ENCODE data around the gene PLEKHA6. TPM values are rescaled to one million over a fixed set of nuclear protein-coding genes. Genes with fewer than 3 reads are reported as not detected.

PLEKHA6 gene, protein sequence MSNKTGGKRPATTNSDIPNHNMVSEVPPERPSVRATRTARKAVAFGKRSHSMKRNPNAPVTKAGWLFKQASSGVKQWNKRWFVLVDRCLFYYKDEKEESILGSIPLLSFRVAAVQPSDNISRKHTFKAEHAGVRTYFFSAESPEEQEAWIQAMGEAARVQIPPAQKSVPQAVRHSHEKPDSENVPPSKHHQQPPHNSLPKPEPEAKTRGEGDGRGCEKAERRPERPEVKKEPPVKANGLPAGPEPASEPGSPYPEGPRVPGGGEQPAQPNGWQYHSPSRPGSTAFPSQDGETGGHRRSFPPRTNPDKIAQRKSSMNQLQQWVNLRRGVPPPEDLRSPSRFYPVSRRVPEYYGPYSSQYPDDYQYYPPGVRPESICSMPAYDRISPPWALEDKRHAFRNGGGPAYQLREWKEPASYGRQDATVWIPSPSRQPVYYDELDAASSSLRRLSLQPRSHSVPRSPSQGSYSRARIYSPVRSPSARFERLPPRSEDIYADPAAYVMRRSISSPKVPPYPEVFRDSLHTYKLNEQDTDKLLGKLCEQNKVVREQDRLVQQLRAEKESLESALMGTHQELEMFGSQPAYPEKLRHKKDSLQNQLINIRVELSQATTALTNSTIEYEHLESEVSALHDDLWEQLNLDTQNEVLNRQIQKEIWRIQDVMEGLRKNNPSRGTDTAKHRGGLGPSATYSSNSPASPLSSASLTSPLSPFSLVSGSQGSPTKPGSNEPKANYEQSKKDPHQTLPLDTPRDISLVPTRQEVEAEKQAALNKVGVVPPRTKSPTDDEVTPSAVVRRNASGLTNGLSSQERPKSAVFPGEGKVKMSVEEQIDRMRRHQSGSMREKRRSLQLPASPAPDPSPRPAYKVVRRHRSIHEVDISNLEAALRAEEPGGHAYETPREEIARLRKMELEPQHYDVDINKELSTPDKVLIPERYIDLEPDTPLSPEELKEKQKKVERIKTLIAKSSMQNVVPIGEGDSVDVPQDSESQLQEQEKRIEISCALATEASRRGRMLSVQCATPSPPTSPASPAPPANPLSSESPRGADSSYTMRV
- 0.06 TPM for total RNA-seq (2013)
- polyA plus RNA-seq, result under 1 TPM in 2 of 3 donors, not detected in 1; 0.08 TPM
- under 0.01 and 0.08 TPM in 2 replicates for polyA minus RNA-seq
- 0.64 to 22.0 (median 4.6) reads per million in 11 experiments for total RNA-seq

DNA sequence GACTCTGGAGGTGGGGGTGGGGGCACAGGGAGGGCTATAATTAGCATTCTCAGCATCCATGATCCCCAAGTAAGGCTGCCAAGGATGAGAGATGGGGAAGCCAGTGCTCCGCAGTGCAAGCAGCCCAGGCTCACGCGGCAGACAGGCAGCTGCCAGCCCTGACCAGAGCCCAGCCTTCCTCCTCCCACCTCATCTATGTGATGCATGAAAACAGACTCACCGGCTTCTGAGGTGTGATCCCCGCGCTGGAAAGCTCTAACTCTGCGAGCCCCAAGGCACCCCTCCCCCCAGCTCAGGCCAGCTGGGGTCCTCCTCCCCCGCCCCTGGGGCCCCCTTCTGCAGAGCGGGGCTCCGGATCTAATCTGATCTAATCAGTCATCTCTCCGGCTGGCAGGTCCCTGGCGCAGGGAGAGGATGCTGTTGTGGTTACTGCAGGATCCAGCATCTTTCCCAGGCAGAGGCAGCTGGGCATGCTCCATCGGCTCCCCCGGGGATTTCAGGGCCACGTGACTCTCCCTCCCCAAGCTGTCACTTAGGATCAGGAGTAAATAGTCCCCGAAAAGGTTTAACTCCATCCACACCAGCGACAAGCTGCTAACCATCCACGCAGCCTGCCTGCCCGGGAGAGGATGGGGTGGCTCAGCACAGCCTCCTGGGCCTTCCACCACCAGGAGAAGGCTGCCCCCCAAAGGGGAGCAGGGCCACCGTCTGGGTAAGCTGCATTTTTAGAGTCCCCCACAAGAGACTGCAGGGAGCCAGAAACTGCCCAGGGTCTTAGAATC is at the start of gene PLEKHA6:
TSS of gene PLEKHA6 (minus strand) at position 456 of the 782 bp plus-strand sequence. CDS start 86,202 bp downstream, outside the sequence.
- Histone ChIP-seq H3K36me3 (replicated peaks in 1 of 2; ENCODE audit: control insufficient read depth in 1 of 2, insufficient read depth in 2 of 2, low read length in 2 of 2) (no peaks in the 10 kb centered on the region), H3K4me2 (replicated peaks; ENCODE audit: extremely low read depth, low read length, poor library complexity, severe bottlenecking) (no peak within 1 kb of the TSS), H3K27ac (ENCODE audit: low read depth in 1 of 2, low read length in 2 of 2) (no peak within 1 kb of the TSS), H3K79me2 (ENCODE audit: insufficient read depth, low read length) (no peaks in the 10 kb centered on the region), H3K9ac (ENCODE audit: insufficient read depth, low read length, poor library complexity, severe bottlenecking) (no peak within 1 kb of the TSS), H3K4me1 (ENCODE audit: control insufficient read depth in 1 of 2, insufficient read depth in 2 of 2, low read length in 2 of 2) (peaks cover 13 to 20% of the 10 kb centered on the region in 2 donors), H4K20me1 (ENCODE audit: insufficient read depth, low read length) (no peaks in the 10 kb centered on the region), H2AFZ (ENCODE audit: insufficient read depth, low read depth, low read length, poor library complexity, severe bottlenecking) (no peak within 1 kb of the TSS), H3K27me3 (ENCODE audit: control insufficient read depth in 2 of 2, insufficient read depth in 2 of 2, low read length in 2 of 2) (peaks cover 5 to 32% of the 10 kb centered on the region in 2 donors), H3K4me3 (replicated peaks in 1 of 3; ENCODE audit: low read depth in 2 of 3, low read length in 3 of 3) (no peak within 1 kb of the TSS), H3K9me3 (replicated peaks in 1 of 2; ENCODE audit: control insufficient read depth in 1 of 2, insufficient read depth in 1 of 2, low read length in 2 of 2) (no peaks in the 10 kb centered on the region)
- peaks cover 32 to 54% (median 37%) of the 10 kb centered on the region in 3 donors for H3K27me3 Mint-ChIP-seq (ENCODE audit: low read depth in 3 of 3)
- intact Hi-C loops (cut with micrococcal nuclease), result loop anchor here in 1 of 2 donors (5.0 to 10.0 kb wide), 2 partner anchors 95 to 142 kb away; no protein-coding TSS in a partner anchor
- peak within 1 kb of the TSS in 1 of 7 donors; percentile 23 for H3K27ac Mint-ChIP-seq
- TF ChIP-seq, protein P1, sequence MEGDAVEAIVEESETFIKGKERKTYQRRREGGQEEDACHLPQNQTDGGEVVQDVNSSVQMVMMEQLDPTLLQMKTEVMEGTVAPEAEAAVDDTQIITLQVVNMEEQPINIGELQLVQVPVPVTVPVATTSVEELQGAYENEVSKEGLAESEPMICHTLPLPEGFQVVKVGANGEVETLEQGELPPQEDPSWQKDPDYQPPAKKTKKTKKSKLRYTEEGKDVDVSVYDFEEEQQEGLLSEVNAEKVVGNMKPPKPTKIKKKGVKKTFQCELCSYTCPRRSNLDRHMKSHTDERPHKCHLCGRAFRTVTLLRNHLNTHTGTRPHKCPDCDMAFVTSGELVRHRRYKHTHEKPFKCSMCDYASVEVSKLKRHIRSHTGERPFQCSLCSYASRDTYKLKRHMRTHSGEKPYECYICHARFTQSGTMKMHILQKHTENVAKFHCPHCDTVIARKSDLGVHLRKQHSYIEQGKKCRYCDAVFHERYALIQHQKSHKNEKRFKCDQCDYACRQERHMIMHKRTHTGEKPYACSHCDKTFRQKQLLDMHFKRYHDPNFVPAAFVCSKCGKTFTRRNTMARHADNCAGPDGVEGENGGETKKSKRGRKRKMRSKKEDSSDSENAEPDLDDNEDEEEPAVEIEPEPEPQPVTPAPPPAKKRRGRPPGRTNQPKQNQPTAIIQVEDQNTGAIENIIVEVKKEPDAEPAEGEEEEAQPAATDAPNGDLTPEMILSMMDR (IDR thresholded peaks at IDR 0.05), result no peak
- H3K4me3 Mint-ChIP-seq, result peak within 1 kb of the TSS in 1 of 2 donors; percentile 64
- DNase-seq, result no peak
- peaks cover 19% of the 10 kb centered on the region for H3K4me1 Mint-ChIP-seq
- H3K36me3 Mint-ChIP-seq, result no peaks in the 10 kb centered on the region
- 0% methylated on average over 8 of the region's 20 CpGs for WGBS (ENCODE audit: insufficient coverage)
- peaks cover 0 to 4% (median 0%) of the 10 kb centered on the region in 7 donors for H3K9me3 Mint-ChIP-seq

Measured in CD14-positive monocyte (primary cell).